HEK293 (cell line): ENCODE results near the gene DNMT1.
A peak's percentile ranks its signal among the peaks of the same experiment; 100 is the strongest.

Experiments used
- CTCF ChIA-PET: fragments of 350-600 bp; formaldehyde crosslinking; extraction: SDS; loops from one replicate; lab custom pipeline; 2021; ENCODE audit warnings: antibody characterized with exemption; lab: Yijun Ruan, JAX
- POLR2A ChIA-PET: fragments of 300-600 bp; formaldehyde crosslinking; extraction: SDS; loops from one replicate; lab custom pipeline; 2020; ENCODE audit warnings: antibody characterized with exemption, inconsistent platforms; lab: Yijun Ruan, JAX
- H3K27ac ChIP-seq: fragments of 200-500 bp; sonication (Bioruptor generic); 2 replicates; pipeline ENCODE4 v1.5.1; 2014; ENCODE audit warnings: low read depth, low read length, control low read depth, inconsistent platforms; ENCODE audit errors: extremely low read depth
- H3K36me3 ChIP-seq, 2 experiments: fragments of 200-500 bp in 1 of 2; sonication (Bioruptor generic) in 1 of 2; 1 replicate in 1 of 2; 2 replicates in 1 of 2; pipeline ENCODE4 v1.5.1; 2014 to 2017; ENCODE audit warnings: inconsistent platforms in 2 of 2, low read length in 2 of 2; ENCODE audit not compliant: control insufficient read depth in 2 of 2, insufficient read depth in 1 of 2
- H3K4me1 ChIP-seq: fragments of 200-500 bp; sonication (Bioruptor generic); 2 replicates; pipeline ENCODE4 v1.5.1; 2014; ENCODE audit warnings: mild to moderate bottlenecking, low read length, inconsistent platforms; ENCODE audit not compliant: control insufficient read depth, insufficient read depth
- H3K4me3 ChIP-seq: 2 replicates; pipeline ENCODE4 v1.5.1; 2011; ENCODE audit warnings: low read depth, mild to moderate bottlenecking, control low read depth, low read length, moderate library complexity
- H3K9me3 ChIP-seq: fragments of 200-500 bp; sonication (Bioruptor generic); 2 replicates; pipeline ENCODE4 v1.5.1; 2014; ENCODE audit warnings: low read depth, low read length, inconsistent platforms; ENCODE audit not compliant: control insufficient read depth, insufficient read depth
- FEZF1 ChIP-seq: fragments of 450-650 bp; formaldehyde crosslinking; IDR thresholded peaks from 2 replicates; pipeline ENCODE4 v1.5.1; 2016; ENCODE audit warnings: missing biosample characterization, missing genetic modification characterization
- GLIS1 ChIP-seq: fragments of 450-650 bp; formaldehyde crosslinking; IDR thresholded peaks from 2 replicates; pipeline ENCODE4 v1.5.1; 2016; ENCODE audit warnings: missing biosample characterization, missing genetic modification characterization
- MYNN ChIP-seq: fragments of 450-650 bp; formaldehyde crosslinking; IDR thresholded peaks from 2 replicates; pipeline ENCODE4 v1.5.1; 2016; ENCODE audit warnings: missing biosample characterization, missing genetic modification characterization, borderline replicate concordance
- SCRT2 ChIP-seq: fragments of 450-650 bp; formaldehyde crosslinking; IDR thresholded peaks from 2 replicates; pipeline ENCODE4 v1.5.1; 2016; ENCODE audit warnings: missing biosample characterization, missing genetic modification characterization
- YY2 ChIP-seq: fragments of 450-650 bp; formaldehyde crosslinking; IDR thresholded peaks from 2 replicates; pipeline ENCODE4 v1.5.1; 2016; ENCODE audit warnings: missing biosample characterization, missing genetic modification characterization
- ZBTB20 ChIP-seq: fragments of 450-650 bp; formaldehyde crosslinking; IDR thresholded peaks from 2 replicates; pipeline ENCODE4 v1.5.1; 2016; ENCODE audit warnings: missing biosample characterization, missing genetic modification characterization
- ZBTB48 ChIP-seq: fragments of 450-650 bp; formaldehyde crosslinking; IDR thresholded peaks from 2 replicates; pipeline ENCODE4 v1.5.1; 2016; ENCODE audit warnings: missing biosample characterization, missing genetic modification characterization
- ZEB2 ChIP-seq: fragments of 450-650 bp; formaldehyde crosslinking; IDR thresholded peaks from 2 replicates; pipeline ENCODE4 v1.5.1; 2016; ENCODE audit warnings: missing biosample characterization, missing genetic modification characterization
- ZFP69B ChIP-seq: fragments of 450-650 bp; formaldehyde crosslinking; IDR thresholded peaks from 2 replicates; pipeline ENCODE4 v1.5.1; 2016; ENCODE audit warnings: missing biosample characterization, missing genetic modification characterization
- ZNF146 ChIP-seq: fragments of 450-650 bp; formaldehyde crosslinking; IDR thresholded peaks from 2 replicates; pipeline ENCODE4 v1.5.1; 2016; ENCODE audit warnings: missing biosample characterization, missing genetic modification characterization
- ZNF155 ChIP-seq: fragments of 450-650 bp; formaldehyde crosslinking; IDR thresholded peaks from 2 replicates; pipeline ENCODE4 v1.5.1; 2016; ENCODE audit warnings: missing biosample characterization, missing genetic modification characterization
- ZNF174 ChIP-seq: fragments of 450-650 bp; formaldehyde crosslinking; IDR thresholded peaks from 2 replicates; pipeline ENCODE4 v1.5.0; 2017; ENCODE audit warnings: missing biosample characterization, mild to moderate bottlenecking, missing genetic modification characterization
- ZNF2 ChIP-seq: fragments of 450-650 bp; formaldehyde crosslinking; IDR thresholded peaks from 2 replicates; pipeline ENCODE4 v1.5.1; 2016; ENCODE audit warnings: missing biosample characterization, missing genetic modification characterization
- ZNF211 ChIP-seq: fragments of 450-650 bp; formaldehyde crosslinking; IDR thresholded peaks from 2 replicates; pipeline ENCODE4 v1.5.1; 2016; ENCODE audit warnings: low read depth, missing biosample characterization, missing genetic modification characterization
- ZNF23 ChIP-seq: fragments of 450-650 bp; formaldehyde crosslinking; IDR thresholded peaks from 2 replicates; pipeline ENCODE4 v1.5.1; 2016; ENCODE audit warnings: missing biosample characterization, missing genetic modification characterization, borderline replicate concordance
- ZNF24 ChIP-seq: fragments of 450-650 bp; formaldehyde crosslinking; IDR thresholded peaks from 2 replicates; pipeline ENCODE4 v1.5.1; 2016; ENCODE audit warnings: missing biosample characterization, missing genetic modification characterization
- ZNF335 ChIP-seq: fragments of 450-650 bp; formaldehyde crosslinking; conservative IDR thresholded peaks from 2 replicates; pipeline ENCODE4 v1.5.1; 2016; ENCODE audit warnings: missing biosample characterization, missing genetic modification characterization
- ZNF416 ChIP-seq: fragments of 450-650 bp; formaldehyde crosslinking; IDR thresholded peaks from 2 replicates; pipeline ENCODE4 v1.5.1; 2016; ENCODE audit warnings: missing biosample characterization, missing genetic modification characterization
- ZNF561 ChIP-seq: fragments of 450-650 bp; IDR thresholded peaks from 2 replicates; pipeline ENCODE4 v1.5.1; 2018; ENCODE audit warnings: missing biosample characterization, missing genetic modification characterization, borderline replicate concordance
- ZNF600 ChIP-seq: fragments of 450-650 bp; formaldehyde crosslinking; IDR thresholded peaks from 2 replicates; pipeline ENCODE4 v1.5.1; 2016; ENCODE audit warnings: missing biosample characterization, missing genetic modification characterization
- ZNF621 ChIP-seq: fragments of 450-650 bp; formaldehyde crosslinking; IDR thresholded peaks from 2 replicates; pipeline ENCODE4 v1.5.1; 2017; ENCODE audit warnings: missing biosample characterization, missing genetic modification characterization
- ZNF629 ChIP-seq: fragments of 450-650 bp; formaldehyde crosslinking; IDR thresholded peaks from 2 replicates; pipeline ENCODE4 v1.5.1; 2017; ENCODE audit warnings: missing biosample characterization, missing genetic modification characterization
- ZNF791 ChIP-seq: fragments of 450-650 bp; formaldehyde crosslinking; IDR thresholded peaks from 2 replicates; pipeline ENCODE4 v1.5.1; 2016; ENCODE audit warnings: missing biosample characterization, missing genetic modification characterization
- TF ChIP-seq, protein P1 (sequence below): fragments of 450-650 bp; formaldehyde crosslinking; IDR thresholded peaks from 2 replicates; pipeline ENCODE4 v1.5.1; 2016; ENCODE audit warnings: missing biosample characterization, missing genetic modification characterization
- TF ChIP-seq, protein P2 (sequence below): fragments of 450-650 bp; IDR thresholded peaks from 2 replicates; pipeline ENCODE4 v1.5.1; 2018; ENCODE audit warnings: missing biosample characterization, mild to moderate bottlenecking, missing genetic modification characterization
- TF ChIP-seq, protein P3 (sequence below): fragments of 450-650 bp; formaldehyde crosslinking; IDR thresholded peaks from 2 replicates; pipeline ENCODE4 v1.5.1; 2016; ENCODE audit warnings: missing biosample characterization, missing genetic modification characterization
- TF ChIP-seq, protein P4 (sequence below): fragments of 450-650 bp; formaldehyde crosslinking; IDR thresholded peaks from 2 replicates; pipeline ENCODE4 v1.5.1; 2016; ENCODE audit warnings: missing biosample characterization, missing genetic modification characterization
- TF ChIP-seq, protein P5 (sequence below): fragments of 450-650 bp; formaldehyde crosslinking; IDR thresholded peaks from 2 replicates; pipeline ENCODE4 v1.5.1; 2016; ENCODE audit warnings: missing biosample characterization, missing genetic modification characterization
- TF ChIP-seq, protein P6 (sequence below): fragments of 450-650 bp; formaldehyde crosslinking; optimal IDR thresholded peaks from 2 replicates; pipeline ENCODE3; 2016; ENCODE audit warnings: missing biosample characterization, mild to moderate bottlenecking, missing genetic modification characterization
- TF ChIP-seq, protein P7 (sequence below): fragments of 450-650 bp; formaldehyde crosslinking; IDR thresholded peaks from 2 replicates; pipeline ENCODE4 v1.5.1; 2016; ENCODE audit warnings: missing biosample characterization, missing genetic modification characterization

The DNMT1 gene

DNA sequence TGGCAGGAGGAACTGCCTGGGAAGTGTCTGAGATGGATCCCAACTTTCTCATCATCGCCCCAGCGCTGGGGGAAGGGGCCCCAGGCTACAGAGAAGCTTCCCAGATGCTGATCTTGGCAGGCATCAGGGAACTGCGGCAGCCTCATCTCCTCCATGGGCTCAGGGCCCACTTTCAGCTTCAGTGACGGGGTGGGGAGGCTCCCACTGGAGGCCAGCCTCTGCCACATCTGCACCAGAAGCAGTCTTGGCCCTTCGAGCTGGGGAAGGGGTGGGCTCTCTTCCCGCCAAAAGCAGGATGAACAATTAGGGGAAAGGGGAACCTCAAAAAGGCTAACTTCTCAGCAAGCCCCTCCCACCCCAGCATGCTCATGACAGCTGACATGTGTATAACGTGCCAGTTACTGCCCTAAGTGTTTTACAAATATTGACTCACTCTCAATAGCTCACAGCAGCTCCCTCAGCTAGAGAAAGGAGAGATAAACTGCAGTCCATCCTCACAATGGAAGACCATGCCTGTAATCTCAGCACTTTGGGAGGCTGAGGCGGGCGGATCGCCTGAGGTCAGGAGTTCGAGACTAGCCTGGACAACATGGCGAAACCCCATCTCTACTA lies 43.5 kb upstream of the DNMT1 start:
- Histone ChIP-seq H3K36me3 (no peaks in the 10 kb centered on the region), H3K27ac (no peak overlapping the region), H3K4me1 (no peaks in the 10 kb centered on the region), H3K4me3 (no peak overlapping the region), H3K9me3 (no peaks in the 10 kb centered on the region)
- ChIA-PET CTCF (interaction anchor here (0.7 to 1.2 kb wide), 3 partner anchors 10 to 364 kb away, joined by 3 to 4 read pairs (median 3); no protein-coding TSS in a partner anchor), POLR2A (interaction anchor here (0.5 kb wide), 1 partner anchor 197 kb away, joined by 3 read pairs; no protein-coding TSS in a partner anchor)
- TF ChIP-seq, protein P1, sequence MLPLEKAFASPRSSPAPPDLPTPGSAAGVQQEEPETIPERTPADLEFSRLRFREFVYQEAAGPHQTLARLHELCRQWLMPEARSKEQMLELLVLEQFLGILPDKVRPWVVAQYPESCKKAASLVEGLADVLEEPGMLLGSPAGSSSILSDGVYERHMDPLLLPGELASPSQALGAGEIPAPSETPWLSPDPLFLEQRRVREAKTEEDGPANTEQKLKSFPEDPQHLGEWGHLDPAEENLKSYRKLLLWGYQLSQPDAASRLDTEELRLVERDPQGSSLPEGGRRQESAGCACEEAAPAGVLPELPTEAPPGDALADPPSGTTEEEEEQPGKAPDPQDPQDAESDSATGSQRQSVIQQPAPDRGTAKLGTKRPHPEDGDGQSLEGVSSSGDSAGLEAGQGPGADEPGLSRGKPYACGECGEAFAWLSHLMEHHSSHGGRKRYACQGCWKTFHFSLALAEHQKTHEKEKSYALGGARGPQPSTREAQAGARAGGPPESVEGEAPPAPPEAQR (tag by site-specific recombination), result no peak
- no peak for TF ChIP-seq SCRT2 (tag by site-specific recombination)
- peak; percentile 23; the same call in 1 of the 2 replicates for TF ChIP-seq ZNF146 (tag by site-specific recombination)
- TF ChIP-seq ZNF211 (tag by site-specific recombination), result no peak
- TF ChIP-seq, protein P2, sequence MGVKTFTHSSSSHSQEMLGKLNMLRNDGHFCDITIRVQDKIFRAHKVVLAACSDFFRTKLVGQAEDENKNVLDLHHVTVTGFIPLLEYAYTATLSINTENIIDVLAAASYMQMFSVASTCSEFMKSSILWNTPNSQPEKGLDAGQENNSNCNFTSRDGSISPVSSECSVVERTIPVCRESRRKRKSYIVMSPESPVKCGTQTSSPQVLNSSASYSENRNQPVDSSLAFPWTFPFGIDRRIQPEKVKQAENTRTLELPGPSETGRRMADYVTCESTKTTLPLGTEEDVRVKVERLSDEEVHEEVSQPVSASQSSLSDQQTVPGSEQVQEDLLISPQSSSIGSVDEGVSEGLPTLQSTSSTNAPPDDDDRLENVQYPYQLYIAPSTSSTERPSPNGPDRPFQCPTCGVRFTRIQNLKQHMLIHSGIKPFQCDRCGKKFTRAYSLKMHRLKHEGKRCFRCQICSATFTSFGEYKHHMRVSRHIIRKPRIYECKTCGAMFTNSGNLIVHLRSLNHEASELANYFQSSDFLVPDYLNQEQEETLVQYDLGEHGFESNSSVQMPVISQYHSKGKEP, result no peak
- no peak for TF ChIP-seq ZNF155 (tag by site-specific recombination)
- TF ChIP-seq ZNF416 (tag by site-specific recombination), result no peak
- TF ChIP-seq YY2 (tag by site-specific recombination), result no peak
- TF ChIP-seq ZBTB48 (tag by site-specific recombination), result no peak
- TF ChIP-seq, protein P3, sequence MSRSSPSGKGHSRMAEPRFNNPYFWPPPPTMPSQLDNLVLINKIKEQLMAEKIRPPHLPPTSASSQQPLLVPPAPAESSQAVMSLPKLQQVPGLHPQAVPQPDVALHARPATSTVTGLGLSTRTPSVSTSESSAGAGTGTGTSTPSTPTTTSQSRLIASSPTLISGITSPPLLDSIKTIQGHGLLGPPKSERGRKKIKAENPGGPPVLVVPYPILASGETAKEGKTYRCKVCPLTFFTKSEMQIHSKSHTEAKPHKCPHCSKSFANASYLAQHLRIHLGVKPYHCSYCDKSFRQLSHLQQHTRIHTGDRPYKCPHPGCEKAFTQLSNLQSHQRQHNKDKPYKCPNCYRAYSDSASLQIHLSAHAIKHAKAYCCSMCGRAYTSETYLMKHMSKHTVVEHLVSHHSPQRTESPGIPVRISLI (tag by site-specific recombination), result no peak
- TF ChIP-seq, protein P4, sequence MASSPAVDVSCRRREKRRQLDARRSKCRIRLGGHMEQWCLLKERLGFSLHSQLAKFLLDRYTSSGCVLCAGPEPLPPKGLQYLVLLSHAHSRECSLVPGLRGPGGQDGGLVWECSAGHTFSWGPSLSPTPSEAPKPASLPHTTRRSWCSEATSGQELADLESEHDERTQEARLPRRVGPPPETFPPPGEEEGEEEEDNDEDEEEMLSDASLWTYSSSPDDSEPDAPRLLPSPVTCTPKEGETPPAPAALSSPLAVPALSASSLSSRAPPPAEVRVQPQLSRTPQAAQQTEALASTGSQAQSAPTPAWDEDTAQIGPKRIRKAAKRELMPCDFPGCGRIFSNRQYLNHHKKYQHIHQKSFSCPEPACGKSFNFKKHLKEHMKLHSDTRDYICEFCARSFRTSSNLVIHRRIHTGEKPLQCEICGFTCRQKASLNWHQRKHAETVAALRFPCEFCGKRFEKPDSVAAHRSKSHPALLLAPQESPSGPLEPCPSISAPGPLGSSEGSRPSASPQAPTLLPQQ (tag by site-specific recombination), result no peak
- TF ChIP-seq ZNF24 (tag by site-specific recombination), result peak; percentile 66; the same call in 1 of the 2 replicates
- TF ChIP-seq ZNF23 (tag by site-specific recombination), result no peak
- TF ChIP-seq ZFP69B (tag by site-specific recombination), result peak; percentile 52; the same call in 1 of the 2 replicates
- TF ChIP-seq ZNF174 (tag by site-specific recombination), result no peak
- TF ChIP-seq GLIS1 (tag by site-specific recombination), result no peak
- TF ChIP-seq FEZF1 (tag by site-specific recombination), result peak; percentile 95
- TF ChIP-seq ZNF335 (tag by site-specific recombination), result peak; percentile 23; the same call in 1 of the 2 replicates
- peak; percentile 37; the same call in 1 of the 2 replicates for TF ChIP-seq ZNF629
- TF ChIP-seq MYNN (tag by site-specific recombination), result no peak
- TF ChIP-seq, protein P5, sequence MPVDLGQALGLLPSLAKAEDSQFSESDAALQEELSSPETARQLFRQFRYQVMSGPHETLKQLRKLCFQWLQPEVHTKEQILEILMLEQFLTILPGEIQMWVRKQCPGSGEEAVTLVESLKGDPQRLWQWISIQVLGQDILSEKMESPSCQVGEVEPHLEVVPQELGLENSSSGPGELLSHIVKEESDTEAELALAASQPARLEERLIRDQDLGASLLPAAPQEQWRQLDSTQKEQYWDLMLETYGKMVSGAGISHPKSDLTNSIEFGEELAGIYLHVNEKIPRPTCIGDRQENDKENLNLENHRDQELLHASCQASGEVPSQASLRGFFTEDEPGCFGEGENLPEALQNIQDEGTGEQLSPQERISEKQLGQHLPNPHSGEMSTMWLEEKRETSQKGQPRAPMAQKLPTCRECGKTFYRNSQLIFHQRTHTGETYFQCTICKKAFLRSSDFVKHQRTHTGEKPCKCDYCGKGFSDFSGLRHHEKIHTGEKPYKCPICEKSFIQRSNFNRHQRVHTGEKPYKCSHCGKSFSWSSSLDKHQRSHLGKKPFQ (tag by site-specific recombination), result no peak
- no peak for TF ChIP-seq ZNF621 (tag by site-specific recombination)
- TF ChIP-seq, protein P6, sequence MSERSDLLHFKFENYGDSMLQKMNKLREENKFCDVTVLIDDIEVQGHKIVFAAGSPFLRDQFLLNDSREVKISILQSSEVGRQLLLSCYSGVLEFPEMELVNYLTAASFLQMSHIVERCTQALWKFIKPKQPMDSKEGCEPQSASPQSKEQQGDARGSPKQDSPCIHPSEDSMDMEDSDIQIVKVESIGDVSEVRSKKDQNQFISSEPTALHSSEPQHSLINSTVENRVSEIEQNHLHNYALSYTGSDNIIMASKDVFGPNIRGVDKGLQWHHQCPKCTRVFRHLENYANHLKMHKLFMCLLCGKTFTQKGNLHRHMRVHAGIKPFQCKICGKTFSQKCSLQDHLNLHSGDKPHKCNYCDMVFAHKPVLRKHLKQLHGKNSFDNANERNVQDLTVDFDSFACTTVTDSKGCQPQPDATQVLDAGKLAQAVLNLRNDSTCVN (tag by site-specific recombination), result no peak
- no peak for TF ChIP-seq ZNF791 (tag by site-specific recombination)
- peak; percentile 57; the same call in 1 of the 2 replicates for TF ChIP-seq ZEB2 (tag by site-specific recombination)
- TF ChIP-seq ZNF600 (tag by site-specific recombination), result 0 out of 2 replicates have a peak, but pooled peaks have one; percentile 11
- TF ChIP-seq, protein P7, sequence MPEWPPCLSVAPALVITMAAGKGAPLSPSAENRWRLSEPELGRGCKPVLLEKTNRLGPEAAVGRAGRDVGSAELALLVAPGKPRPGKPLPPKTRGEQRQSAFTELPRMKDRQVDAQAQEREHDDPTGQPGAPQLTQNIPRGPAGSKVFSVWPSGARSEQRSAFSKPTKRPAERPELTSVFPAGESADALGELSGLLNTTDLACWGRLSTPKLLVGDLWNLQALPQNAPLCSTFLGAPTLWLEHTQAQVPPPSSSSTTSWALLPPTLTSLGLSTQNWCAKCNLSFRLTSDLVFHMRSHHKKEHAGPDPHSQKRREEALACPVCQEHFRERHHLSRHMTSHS (tag by site-specific recombination), result no peak
- peak; percentile 32; the same call in 1 of the 2 replicates for TF ChIP-seq ZBTB20 (tag by site-specific recombination)
- TF ChIP-seq ZNF2 (tag by site-specific recombination), result no peak
- TF ChIP-seq ZNF561 (tag by site-specific recombination), result no peak
